Hepatocyte (in vitro differentiated cells): Measurements from ENCODE around the gene MTG1.

Source experiments
- EZH2 ChIP-seq: fragments of 200-600 bp; sonication (generic); IDR thresholded peaks from 2 replicates; pipeline ENCODE4 v1.6.1; 2016; ENCODE audit warnings: antibody characterized with exemption, mild to moderate bottlenecking, borderline replicate concordance
- EZH2phosphoT487 ChIP-seq: fragments of 200-600 bp; sonication (generic); IDR thresholded peaks from one replicate; pipeline ENCODE4 v1.6.1; 2018; ENCODE audit warnings: antibody characterized with exemption, mild to moderate bottlenecking, low read depth, moderate library complexity; ENCODE audit not compliant: unreplicated experiment, severe bottlenecking
- TF ChIP-seq, protein P1 (sequence below): fragments of 200-600 bp; sonication (generic); IDR thresholded peaks from 2 replicates; pipeline ENCODE4 v1.5.1; 2016; ENCODE audit warnings: antibody characterized with exemption, mild to moderate bottlenecking; ENCODE audit not compliant: poor library complexity

GRCh38 chr10:133467286-133467911 is 73.4 kb downstream of the MTG1 start:
- TF ChIP-seq, protein P1, sequence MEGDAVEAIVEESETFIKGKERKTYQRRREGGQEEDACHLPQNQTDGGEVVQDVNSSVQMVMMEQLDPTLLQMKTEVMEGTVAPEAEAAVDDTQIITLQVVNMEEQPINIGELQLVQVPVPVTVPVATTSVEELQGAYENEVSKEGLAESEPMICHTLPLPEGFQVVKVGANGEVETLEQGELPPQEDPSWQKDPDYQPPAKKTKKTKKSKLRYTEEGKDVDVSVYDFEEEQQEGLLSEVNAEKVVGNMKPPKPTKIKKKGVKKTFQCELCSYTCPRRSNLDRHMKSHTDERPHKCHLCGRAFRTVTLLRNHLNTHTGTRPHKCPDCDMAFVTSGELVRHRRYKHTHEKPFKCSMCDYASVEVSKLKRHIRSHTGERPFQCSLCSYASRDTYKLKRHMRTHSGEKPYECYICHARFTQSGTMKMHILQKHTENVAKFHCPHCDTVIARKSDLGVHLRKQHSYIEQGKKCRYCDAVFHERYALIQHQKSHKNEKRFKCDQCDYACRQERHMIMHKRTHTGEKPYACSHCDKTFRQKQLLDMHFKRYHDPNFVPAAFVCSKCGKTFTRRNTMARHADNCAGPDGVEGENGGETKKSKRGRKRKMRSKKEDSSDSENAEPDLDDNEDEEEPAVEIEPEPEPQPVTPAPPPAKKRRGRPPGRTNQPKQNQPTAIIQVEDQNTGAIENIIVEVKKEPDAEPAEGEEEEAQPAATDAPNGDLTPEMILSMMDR: no peak
- TF ChIP-seq EZH2 (no peak), EZH2phosphoT487 (no peak)
